ENCODE data around the gene WFDC11.
"Not testable (repeated sequence)": the region's sequence is repeated elsewhere in the genome, so short reads cannot be mapped to it uniquely, and the experiment has no call there.

Gene WFDC11

GRCh38 chr20:45670139-45670538, at the start of gene WFDC11:
Gene WFDC11, minus strand, starts transcription at chr20:45670239. Its CDS starts 19,639 bp downstream, at chr20:45650600.
- DNase-seq = no peak
- no peak for TF ChIP-seq GATA1 (IDR thresholded peaks at IDR 0.05; ENCODE audit: low read depth, low read length)
- no peak for TF ChIP-seq POLR2A (IDR thresholded peaks at IDR 0.05; ENCODE audit: low read length)

GRCh38 chr20:45716141-45716688, 46.2 kb upstream of the WFDC11 start:
- not testable (repeated sequence) for DNase-seq

GRCh38 chr20:45704969-45705637, 35.1 kb upstream of the WFDC11 start, which contains the start of gene WFDC10B:
Gene WFDC10B, minus strand, starts transcription at chr20:45705019. Its CDS starts 19,027 bp downstream, at chr20:45685992.
- no peak for DNase-seq
- TF ChIP-seq GATA1 (IDR thresholded peaks at IDR 0.05; ENCODE audit: low read depth, low read length) = no peak
- TF ChIP-seq POLR2A (IDR thresholded peaks at IDR 0.05; ENCODE audit: low read length) = no peak

- no peak for DNase-seq
- TF ChIP-seq POLR2A (IDR thresholded peaks at IDR 0.05; ENCODE audit: low read length) (no peak), GATA1 (IDR thresholded peaks at IDR 0.05; ENCODE audit: low read depth, low read length) (no peak)
Measured at GRCh38 chr20:45701873-45702272, 31.8 kb upstream of the WFDC11 start, which contains the start of gene WFDC13. Gene WFDC13, plus strand, starts transcription at chr20:45702038. Its CDS starts 86 bp downstream, at chr20:45702124.

GRCh38 chr20:45701104-45701503, 31.1 kb upstream of the WFDC11 start:
- TF ChIP-seq POLR2A (IDR thresholded peaks at IDR 0.05; ENCODE audit: low read length) = no peak
- no peak for TF ChIP-seq GATA1 (IDR thresholded peaks at IDR 0.05; ENCODE audit: low read depth, low read length)
- no peak for DNase-seq

GRCh38 chr20:45695496-45695895, 25.5 kb upstream of the WFDC11 start:
- no peak for TF ChIP-seq GATA1 (IDR thresholded peaks at IDR 0.05; ENCODE audit: low read depth, low read length)
- no peak for TF ChIP-seq POLR2A (IDR thresholded peaks at IDR 0.05; ENCODE audit: low read length)
- DNase-seq = no peak

GRCh38 chr20:45693346-45693745, 23.3 kb upstream of the WFDC11 start:
- not testable (repeated sequence) for DNase-seq

- DNase-seq = no peak
- TF ChIP-seq POLR2A (IDR thresholded peaks at IDR 0.05; ENCODE audit: low read length) = no peak
Measured at GRCh38 chr20:45685896-45686295, 15.9 kb upstream of the WFDC11 start.

- TF ChIP-seq POLR2A (IDR thresholded peaks at IDR 0.05; ENCODE audit: low read length) (no peak), GATA1 (IDR thresholded peaks at IDR 0.05; ENCODE audit: low read depth, low read length) (no peak)
- DNase-seq = no peak
Measured at GRCh38 chr20:45679650-45680049, 9.6 kb upstream of the WFDC11 start.

- TF ChIP-seq GATA1 (IDR thresholded peaks at IDR 0.05; ENCODE audit: low read depth, low read length) (no peak), POLR2A (IDR thresholded peaks at IDR 0.05; ENCODE audit: low read length) (no peak)
- DNase-seq = no peak
Measured at GRCh38 chr20:45672765-45673164, 2.7 kb upstream of the WFDC11 start.

GRCh38 chr20:45657038-45657437, 13.0 kb downstream of the WFDC11 start:
- not testable (repeated sequence) for DNase-seq

GRCh38 chr20:45651726-45652125, 18.3 kb downstream of the WFDC11 start:
- not testable (repeated sequence) for DNase-seq

GRCh38 chr20:45649312-45649863, 20.7 kb downstream of the WFDC11 start:
- no peak for TF ChIP-seq POLR2A (IDR thresholded peaks at IDR 0.05; ENCODE audit: low read length)
- TF ChIP-seq GATA1 (IDR thresholded peaks at IDR 0.05; ENCODE audit: low read depth, low read length) = no peak
- no peak for DNase-seq

GRCh38 chr20:45647441-45648050, 22.5 kb downstream of the WFDC11 start:
- no peak for DNase-seq
- TF ChIP-seq POLR2A (IDR thresholded peaks at IDR 0.05; ENCODE audit: low read length) = no peak
- TF ChIP-seq GATA1 (IDR thresholded peaks at IDR 0.05; ENCODE audit: low read depth, low read length) = no peak

GRCh38 chr20:45646875-45647274, 23.2 kb downstream of the WFDC11 start:
- no peak for DNase-seq
- no peak for TF ChIP-seq POLR2A (IDR thresholded peaks at IDR 0.05; ENCODE audit: low read length)
- TF ChIP-seq GATA1 (IDR thresholded peaks at IDR 0.05; ENCODE audit: low read depth, low read length) = no peak

- not testable (repeated sequence) for DNase-seq
Measured at GRCh38 chr20:45645869-45646268, 24.2 kb downstream of the WFDC11 start.

- not testable (repeated sequence) for DNase-seq
Measured at GRCh38 chr20:45641076-45641475, 29.0 kb downstream of the WFDC11 start.

Data from erythroblast (primary cell).